ENCODE data around the gene ACE2. TPM values are rescaled to one million over a fixed set of nuclear protein-coding genes. Genes with fewer than 3 reads are reported as not detected.

Gene ACE2
- total RNA-seq, 2 experiments from 2014 or later: not detected

DNA sequence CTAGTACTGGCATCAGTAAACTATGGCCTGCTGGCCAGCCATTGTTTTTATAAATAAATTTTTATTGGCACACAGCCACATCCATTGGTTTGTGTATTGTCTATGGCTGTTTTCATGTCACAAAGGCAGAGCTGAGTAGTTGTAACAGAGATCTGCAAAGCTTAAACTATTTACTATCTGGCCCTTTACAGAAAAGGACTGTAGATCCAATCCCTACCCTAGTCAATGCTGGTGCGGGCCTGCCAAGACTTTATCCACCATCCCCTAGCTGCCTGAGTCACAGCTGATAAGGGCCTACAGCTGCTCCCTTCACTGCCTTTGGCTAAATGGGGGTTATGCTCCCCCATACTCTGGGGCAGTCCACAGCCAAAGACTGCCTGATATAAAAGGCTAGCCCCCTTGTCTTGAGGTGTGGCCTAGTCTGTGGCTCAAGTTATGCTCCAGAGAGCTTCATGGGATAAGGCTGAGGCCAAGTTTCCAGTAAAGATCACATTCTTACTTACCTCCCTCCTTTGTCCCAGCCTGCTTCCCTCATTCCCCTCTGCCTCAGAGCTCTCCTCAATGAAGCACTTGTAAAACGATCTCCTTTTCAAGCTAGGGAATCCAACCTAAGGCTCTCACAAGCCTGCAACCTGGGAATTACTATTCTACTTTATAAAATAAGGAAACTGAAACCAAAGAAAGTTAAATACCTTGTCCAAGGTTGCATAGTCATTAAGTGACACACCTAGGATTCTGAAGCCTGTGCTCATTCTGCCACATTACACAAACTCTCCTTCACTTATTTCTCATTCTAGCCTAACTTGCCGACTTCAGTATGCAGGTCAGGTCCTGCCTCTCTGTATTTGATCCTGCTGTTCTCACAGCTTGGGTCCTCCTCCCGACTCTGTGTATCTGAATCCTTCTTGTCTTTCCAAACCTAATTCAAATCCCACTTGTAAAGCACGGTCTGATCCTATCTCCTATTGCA, 20.7 kb downstream of the ACE2 start:
- POLR2A ChIA-PET: no interaction called here

DNA sequence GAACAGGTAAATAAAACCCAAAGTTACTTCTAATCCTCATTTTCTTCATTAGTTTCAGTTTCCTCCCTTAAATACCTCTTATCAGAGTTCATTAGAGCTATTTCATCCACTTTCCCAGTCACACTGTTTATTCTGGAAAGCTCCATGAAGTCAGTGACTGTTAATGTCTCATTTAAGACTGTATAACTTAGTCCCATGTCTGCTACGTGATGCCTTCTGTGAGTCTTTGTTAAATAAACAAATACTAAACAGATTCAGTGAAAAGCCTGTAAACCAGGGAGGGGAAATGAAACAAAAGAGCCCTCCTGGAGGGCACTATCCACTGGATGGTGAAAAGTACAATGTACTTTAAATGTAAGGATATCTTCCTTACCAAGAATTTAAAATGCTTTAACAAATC, 24.7 kb downstream of the ACE2 start:
- CTCF ChIA-PET: no interaction called here
- POLR2A ChIA-PET: no interaction called here

More for the DNA sequence above, 20.7 kb downstream of the ACE2 start:
- CTCF ChIA-PET: no interaction called here

DNA sequence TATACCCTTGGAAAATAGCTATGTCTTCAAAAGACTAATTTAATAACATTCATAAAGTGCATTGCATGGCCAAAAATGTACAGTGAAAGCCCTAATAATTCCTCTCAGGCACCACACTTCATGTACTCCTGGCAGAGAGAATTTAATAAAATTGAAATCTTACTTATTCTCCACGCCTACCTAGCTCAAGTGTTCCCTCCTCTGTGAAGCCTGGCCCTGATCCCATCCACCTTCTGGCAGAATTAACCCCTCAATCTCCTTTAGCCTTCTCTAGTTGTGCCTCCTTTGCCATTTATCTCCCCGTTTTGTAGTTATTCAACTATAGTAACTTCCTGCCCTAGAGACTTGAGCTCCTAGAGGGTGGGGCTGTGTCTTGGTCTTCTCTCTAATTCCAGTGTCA, 26.7 kb downstream of the ACE2 start:
- POLR2A ChIA-PET: no interaction called here

DNA sequence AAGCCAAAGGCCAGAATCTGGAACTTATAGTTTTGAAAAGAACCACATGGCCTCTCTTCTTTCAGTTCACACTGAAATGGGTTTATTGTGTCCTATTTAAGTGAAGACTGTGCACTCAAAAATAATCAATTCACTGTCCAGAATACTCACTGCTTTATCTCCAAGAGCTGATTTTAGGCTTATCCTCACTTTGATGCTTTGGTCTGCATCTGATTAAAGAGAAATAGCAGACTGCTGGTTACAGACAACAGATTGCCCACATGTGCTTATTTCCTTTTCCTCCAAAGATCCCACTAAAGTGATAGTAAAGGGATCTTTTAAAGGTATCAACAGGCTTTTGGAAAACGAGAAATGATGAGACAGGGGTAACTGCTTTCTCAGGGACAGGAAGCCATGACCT, 30.6 kb downstream of the ACE2 start:
- ChIA-PET CTCF (no interaction called here), POLR2A (no interaction called here)

More for the DNA sequence above, 26.7 kb downstream of the ACE2 start:
- CTCF ChIA-PET: no interaction called here

DNA sequence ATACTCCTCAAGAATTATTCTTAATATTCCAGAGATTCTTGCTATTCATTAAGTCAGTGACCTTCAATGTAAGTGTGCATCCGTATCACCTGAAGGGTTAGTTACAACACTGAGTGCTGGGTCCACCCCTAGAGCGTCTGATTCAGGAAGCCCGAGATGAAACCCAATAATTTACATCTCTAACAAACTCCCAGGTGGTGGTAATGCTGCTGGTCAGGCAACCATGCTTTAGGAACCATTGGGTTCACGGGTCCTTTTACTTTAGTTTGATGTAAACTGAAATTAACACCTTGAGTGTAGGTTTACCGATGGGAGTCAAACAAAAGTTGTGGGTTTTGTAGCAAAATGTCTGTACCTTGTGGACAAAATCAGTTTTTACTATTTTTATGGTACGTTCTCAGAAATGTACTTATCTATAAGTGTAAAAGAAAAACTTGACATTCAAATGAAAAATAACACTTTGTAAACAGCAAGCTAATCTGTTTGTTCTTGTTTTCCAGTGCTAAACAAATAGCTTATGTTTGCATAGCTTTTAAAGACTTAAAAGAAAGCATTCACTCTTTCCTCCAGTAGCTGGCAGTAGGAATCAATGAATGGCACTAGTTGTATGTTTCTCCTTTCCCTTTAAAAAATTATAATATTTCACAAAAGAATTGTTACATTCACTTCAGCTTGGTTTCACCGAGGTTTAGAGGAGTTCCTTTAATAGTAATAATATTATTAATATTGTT, 32.7 kb downstream of the ACE2 start:
- ChIA-PET POLR2A (no interaction called here), CTCF (no interaction called here)

DNA sequence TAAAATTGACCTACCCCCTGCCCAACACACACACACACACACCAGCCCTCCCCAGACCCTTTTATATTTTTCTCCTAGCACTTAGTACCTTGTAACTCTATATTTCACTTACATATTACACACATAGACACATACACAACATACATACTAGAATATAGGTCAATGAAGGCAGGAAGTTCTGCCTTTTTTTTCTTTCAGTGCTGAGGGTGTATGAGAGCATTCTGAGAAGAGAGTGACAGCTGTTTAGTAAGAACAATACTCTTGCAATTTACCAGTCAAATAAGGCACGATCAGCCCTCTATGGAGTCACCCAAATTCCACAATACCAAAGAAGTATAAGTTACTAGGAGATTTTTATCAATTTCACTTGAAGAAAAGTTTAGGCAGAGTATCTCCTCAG, 33.5 kb downstream of the ACE2 start:
- POLR2A ChIA-PET: no interaction called here
- CTCF ChIA-PET: no interaction called here

DNA sequence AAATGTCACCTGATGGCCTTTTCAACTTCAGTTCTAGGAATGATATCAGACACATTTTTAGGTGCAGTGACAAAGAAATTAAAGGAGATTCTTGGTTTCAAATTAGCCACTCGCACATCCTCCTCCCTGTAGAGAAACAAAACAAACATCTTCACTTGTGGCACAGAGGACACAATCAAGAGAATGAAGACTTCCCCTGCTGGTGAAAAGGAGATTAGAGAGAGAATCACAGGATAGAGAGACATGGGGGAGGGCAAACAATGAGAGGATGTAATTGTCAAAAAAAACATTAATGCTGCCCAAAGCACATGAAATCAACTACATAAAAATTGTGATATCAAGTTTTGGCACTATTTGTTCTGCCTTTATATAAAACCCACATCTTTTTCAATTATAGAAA, 34.5 kb downstream of the ACE2 start:
- POLR2A ChIA-PET: no interaction called here

DNA sequence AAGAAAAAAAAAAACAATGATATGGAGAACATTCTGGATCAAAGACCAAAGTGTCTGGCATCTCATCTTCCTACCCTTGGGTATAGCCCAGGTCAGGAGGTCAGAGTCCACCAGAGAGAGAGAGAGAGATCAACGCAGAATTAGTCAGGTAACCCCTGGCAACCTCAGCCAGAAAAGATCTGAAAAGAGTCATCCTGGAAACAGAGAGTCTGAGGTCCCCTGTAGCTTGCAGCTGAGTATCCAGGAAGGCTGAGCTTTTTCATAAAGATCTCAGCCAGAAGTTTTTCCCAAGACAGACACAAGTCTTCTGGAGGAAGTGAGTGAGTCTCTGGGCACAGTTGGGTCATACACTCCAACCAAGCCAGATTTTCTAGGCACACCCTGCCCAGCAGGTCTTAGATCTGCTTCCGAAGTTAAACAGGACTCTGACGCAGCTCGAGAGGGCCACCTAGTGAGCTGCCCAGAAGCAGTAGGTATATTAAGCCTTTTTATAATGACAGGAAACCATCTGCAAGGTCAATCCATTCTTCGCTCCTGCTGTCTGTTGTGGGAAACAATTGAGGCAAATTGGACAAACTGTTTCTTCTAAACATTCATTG, 35.7 kb downstream of the ACE2 start:
- ChIA-PET CTCF (interaction anchor here (0.7 kb wide), 1 partner anchor 97 kb away, joined by 3 read pairs; no protein-coding TSS in a partner anchor), POLR2A (no interaction called here)

More for the DNA sequence above, 34.5 kb downstream of the ACE2 start:
- CTCF ChIA-PET: no interaction called here

DNA sequence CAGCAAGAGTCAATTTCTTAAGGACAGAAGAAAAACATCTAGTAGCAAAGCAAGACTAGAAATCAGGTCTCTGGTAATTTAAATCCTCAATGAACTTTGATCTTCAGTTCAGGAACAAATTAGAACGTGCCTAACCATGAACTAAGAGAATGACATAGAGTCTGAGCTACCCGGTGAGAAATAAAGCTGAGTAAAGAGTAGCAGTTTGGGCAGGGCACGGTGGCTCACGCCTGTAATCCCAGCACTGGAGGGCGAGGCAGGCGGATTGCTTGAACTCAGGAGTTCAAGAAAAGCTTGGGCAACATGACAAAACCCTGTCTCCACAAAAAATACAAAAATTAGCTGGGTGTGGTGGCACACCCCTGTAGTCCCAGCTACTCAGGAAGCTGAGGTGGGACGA, 37.7 kb downstream of the ACE2 start:
- CTCF ChIA-PET: no interaction called here
- POLR2A ChIA-PET: no interaction called here

DNA sequence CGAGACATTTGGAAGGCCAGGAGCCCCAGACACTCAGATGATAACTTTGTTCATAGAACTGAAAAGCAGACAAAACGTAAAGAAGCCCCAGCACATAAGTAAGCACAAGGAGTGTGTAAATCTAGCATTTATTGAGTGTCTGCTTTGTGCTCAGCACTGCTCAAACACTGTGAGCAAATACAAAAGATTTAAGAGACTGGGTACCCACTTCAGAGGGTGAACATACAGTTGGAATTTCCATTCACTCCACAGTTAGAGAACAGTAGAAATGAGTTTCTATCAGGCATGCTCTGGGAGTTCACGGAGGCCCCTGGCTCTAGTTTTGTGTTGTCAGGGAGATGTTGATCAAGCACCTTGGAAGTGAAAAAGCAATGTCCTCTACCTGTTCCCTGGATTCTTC, 39.8 kb downstream of the ACE2 start:
- ChIA-PET POLR2A (no interaction called here), CTCF (no interaction called here)

DNA sequence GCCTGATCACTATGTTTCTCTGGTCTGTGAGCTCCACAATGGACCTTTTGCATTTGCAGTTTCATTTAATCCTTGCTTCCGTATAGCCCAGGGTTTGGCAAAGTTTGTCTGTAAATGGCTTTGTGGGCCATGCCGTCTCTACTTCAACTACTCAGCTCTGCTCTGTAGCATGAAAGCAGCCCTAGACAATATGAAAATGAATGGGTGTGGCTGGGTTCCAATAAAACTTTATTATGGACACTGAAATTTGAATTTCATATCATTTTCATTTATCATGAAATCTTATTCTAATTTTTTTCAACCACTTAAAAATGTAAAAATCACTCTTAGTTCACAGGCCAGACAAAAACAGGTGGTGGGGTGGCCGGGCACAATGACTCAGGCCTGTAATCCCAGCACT, 41.5 kb downstream of the ACE2 start:
- CTCF ChIA-PET: no interaction called here
- POLR2A ChIA-PET: no interaction called here

DNA sequence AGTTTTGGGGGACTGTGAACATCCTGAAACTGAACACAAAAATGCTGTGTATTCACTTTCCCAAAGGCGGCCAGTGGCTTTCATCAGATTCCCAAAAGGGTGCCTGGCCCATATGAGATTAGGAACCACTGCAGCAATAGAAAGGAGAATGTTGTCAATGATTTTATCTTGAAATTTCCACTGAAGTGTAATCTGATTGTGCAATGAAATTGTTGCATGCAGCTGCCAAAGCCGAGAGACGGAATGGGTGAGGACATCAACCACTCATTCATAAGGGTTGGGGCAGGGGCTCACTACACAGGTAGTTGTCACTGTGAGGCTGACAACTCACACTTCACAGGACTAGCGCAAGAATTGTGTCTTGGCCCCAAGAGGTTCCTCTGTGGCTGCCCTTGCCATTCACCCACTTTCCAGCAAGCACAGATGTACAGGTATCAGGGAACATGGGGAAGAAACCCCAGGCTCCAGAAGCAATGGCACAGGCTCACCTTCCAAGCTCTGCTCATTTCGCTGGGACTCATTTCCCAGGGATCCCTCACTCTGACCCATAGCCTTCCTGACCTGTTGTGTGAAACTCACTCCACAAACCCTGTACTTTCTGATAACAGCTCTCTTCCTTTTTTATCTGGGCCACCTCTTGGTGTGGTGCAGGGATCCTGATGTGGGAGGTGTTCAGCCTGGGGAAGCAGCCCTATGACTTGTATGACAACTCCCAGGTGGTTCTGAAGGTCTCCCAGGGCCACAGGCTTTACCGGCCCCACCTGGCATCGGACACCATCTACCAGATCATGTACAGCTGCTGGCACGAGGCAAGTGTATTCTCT, 51.4 kb downstream of the ACE2 start:
- POLR2A ChIA-PET: no interaction called here
- CTCF ChIA-PET: no interaction called here

DNA sequence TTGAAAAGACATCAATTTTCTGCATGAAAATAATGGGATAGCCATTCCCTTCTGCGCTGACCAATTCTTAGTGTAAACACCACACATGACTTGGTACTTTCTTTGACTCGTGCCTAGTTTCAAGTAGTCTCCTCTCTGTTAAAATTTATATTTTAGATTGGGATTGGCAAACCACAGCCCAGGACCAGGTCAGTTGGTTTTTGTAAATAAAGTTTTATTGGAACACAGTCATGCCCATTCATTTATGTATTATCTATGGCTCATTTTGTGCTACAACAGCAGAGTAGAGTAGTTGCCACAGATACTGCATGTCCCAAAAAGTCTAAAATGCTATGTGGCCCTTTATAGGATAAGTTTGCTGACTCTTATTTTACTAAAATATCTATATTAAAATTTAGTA, 53.4 kb downstream of the ACE2 start:
- POLR2A ChIA-PET: no interaction called here
- CTCF ChIA-PET: no interaction called here

DNA sequence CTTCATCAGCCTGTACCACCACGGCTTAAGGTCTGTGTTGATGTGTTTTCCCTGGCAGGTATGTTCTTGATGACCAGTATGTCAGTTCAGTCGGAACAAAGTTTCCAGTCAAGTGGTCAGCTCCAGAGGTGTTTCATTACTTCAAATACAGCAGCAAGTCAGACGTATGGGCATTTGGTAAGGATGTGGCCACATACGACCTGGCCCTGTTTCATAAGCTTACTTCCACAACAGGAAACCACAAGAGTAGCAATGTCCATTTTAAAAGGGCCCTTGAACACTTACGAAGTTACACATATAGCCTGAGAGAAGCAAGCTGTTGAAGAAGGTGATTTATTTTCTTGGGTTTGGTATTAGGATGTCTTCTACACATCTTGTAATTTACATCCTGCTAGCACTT, 54.0 kb downstream of the ACE2 start:
- ChIA-PET CTCF (no interaction called here), POLR2A (no interaction called here)

DNA sequence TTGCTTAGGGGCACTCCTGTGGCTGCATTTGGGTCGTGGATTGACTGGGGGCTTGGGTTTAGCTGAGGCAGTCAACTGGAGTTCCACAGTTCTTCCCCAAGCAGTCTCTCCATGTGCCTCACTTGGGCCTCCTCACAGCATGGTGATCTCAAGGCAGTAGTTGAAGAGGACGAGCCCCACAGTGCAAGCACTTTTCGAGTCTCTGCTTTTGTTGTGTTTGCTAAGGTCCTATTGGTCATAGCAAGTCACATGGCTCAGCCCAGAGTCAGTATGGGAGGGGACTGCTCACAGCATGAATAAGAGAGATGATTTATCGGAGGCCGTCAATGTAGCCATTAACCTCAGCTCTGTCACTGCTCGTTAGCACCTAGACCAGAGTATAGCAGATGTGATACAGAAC, 70.4 kb downstream of the ACE2 start:
- POLR2A ChIA-PET: no interaction called here
- CTCF ChIA-PET: no interaction called here

DNA sequence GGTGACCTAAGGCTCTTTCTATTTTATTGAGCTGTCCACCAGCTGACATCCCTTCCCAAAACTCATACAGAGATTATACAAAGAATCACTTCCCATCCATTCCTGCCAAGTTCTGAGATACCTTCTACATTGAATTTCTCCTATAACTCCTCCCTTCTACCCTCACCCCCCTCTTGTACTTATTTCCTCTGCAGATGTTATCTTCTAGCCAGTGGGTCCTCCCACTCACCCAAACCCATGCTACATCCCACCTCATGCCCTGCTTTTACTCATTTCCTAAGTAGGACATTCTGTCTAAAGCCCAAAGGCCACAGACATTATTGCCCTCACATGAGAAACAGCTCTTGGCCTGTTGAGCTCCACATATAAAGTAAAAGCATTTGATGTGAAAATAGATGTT, 71.6 kb downstream of the ACE2 start:
- POLR2A ChIA-PET: no interaction called here
- CTCF ChIA-PET: no interaction called here

DNA sequence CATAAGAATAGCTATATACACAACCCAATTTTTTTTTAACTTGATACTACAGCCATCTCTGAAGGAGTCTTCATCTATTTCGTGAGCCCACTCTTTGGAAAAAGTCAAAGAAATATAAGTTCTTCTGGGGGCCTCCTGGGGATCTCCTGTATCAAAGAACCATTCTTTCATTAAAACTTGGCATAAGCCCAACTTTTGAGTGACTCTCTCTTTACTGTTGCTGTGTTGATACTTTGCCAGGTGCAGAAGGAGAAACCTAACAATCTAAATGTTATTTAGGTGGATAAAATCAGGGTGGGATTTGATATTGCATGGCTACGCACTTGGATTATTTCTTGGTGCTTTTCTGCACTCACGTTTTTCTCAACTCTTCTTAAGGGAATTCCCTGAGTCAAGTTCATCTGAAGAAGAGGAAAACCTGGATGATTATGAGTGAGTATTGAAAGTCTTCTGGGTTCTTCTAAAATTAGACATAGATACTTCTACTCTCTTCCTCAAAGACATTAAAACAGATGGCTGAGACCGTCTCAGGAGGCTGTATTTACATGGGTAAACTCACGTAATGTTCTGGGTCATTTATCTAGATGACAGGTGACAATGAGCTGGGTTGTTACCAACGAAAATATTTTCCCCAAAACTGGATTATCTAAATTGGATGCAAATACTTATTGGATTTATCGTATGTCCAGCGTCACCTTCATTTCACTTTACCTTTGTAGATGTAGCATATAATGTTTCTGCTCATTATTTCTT, 74.9 kb downstream of the ACE2 start:
- ChIA-PET CTCF (no interaction called here), POLR2A (no interaction called here)

DNA sequence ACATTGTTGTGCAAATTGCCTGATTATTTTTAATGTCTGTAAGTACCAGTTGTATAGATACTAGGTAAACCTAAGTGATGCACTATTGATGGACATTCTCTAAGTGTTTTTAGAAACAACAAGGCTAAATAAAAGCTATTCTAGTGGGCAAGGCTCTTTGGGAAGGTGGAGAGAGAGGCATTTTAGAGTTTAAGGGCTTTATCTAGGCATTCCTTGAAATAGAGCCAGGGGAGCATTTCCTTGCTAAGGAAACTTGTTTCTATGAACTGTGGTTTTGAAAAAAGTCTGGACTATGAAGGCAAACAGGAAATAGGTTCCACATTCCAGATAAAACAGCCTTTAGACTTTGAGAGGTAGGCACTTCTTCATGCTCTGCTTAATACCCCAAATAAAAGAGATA, 76.3 kb downstream of the ACE2 start:
- POLR2A ChIA-PET: no interaction called here
- CTCF ChIA-PET: no interaction called here

DNA sequence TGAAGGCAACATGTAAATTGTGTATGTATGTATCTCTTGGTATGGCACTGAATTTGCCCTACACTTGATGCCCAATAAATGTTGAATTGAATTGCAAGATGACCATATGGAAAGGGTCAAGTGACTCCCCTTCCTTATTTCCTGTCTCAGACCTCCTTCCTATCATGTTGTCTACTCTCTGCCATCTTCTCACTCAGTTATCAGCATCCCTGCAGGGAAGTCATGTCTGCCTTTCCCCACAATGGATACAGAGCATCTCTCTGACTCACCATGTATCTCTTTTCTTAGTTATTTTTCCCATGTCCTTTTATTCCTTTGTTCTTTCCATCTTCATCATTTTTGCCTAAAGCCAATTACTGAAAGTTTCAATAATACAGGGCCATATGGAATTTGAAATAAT, 77.7 kb downstream of the ACE2 start:
- POLR2A ChIA-PET: no interaction called here
- CTCF ChIA-PET: interaction anchor here (1.6 kb wide), 1 partner anchor 20 kb away, joined by 3 read pairs; no protein-coding TSS in a partner anchor
